RKO (cell line): ENCODE results near the gene TMEM179B.
"Not testable (repeated sequence)": the region's sequence is repeated elsewhere in the genome, so short reads cannot be mapped to it uniquely, and the experiment has no call there.

ENCODE experiments used
- DNase-seq: peaks from one replicate; pipeline ENCODE4 v3.0.0-alpha.2; 2016; ENCODE audit warnings: low spot score

Gene TMEM179B

DNA sequence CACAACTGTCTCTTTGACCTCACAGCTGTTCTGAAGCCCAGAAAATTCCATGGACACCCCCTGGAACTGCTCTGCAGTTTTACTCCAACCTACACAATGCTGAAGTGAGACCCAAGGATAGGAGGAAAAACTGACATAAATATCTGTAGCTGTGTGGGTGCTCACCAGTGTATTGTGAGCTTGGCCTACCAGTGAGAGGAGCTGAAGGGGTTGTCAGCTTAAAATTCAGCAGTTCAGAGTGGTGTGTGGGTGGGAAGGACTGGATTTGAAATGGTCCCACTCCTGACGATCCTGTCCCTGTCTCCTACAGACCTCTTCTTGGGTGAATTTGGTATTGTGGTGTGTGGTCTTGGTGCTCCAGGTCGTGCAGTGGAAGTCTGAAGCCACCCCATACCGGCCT is 2.4 kb downstream of the TMEM179B start:
- DNase-seq = no peak

DNA sequence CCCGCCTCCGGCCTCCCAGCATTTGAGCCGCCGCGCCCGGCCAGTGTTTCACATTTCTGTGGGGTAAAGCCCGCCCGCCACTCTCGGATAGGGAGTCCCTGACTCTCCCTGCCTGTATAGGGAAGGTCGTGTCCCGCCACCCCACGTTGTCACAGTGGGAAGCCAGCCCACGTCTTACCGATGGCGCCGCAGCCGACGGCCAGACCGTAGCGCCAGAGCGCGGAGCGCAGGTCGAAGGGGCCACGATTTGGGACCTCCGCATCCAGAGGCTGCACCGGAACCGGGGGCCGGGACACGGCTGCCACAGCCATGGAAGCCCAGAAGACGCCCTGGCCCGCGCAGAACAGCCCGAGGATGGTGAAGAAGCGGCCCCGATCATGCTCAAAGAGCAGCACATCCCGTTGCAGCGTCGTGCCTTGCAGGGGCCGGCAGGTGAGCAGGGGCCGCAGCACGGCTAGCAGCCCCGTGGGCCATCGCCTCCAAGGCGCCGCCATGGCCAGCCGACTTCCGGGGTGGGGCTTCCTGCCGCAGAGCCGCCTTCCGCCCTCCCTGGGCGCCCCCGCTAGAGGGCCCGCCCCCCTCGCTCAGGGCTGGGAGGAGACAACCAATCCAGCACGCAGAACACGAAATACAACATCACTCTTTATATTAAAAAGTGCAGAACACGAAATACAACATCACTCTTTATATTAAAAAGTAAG is 4.4 kb downstream of the TMEM179B start, which contains the start of gene TMEM223:
TMEM223 (minus strand) TSS at position 506 of the 701 bp plus-strand sequence; CDS start at position 494, 12 bp downstream.
- DNase-seq = peak; percentile 81

DNA sequence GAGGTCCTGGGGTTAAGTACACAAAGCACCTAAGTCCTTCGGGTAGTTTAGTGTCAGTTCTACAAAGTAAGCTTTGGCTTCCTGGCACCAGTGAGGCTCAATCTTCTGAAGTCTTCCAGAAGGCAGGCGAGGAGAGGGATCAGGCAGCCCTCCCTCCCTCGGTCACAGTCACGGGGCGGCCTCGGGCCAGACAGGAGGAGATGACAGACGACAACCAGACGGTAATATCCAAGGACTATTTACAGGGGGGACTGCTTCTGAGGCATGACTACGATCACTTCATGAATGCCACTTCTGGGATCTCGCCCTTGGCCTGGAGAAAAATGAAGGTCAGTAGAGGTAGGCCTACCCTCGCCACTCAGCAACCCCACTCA is 5.0 kb downstream of the TMEM179B start:
- DNase-seq = no peak

DNA sequence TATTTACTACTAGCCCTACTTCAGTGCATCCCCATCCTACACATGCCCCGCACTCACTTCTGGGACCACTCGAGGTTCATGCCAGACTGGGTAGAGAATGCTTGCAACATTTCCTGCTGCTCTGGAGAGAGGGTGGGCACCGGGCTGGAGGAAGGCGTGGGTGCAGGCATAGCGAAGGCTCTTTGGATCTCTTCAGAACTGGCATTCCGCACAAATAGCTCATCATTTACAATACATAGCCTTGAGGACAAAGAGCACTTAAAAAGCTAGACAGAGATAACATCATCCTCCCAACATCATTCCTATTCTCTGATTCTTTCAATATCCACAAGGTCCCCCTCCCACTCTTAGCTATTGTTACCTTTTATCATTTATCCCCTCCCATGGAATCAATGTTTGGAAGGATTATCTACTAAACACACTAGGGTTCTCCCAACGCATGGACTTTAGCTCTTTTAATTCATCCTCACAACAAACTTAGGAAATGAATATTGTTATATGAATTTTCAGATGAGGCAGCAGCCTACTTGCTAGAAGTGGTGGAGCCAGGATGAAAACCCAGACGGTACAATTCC is 7.1 kb downstream of the TMEM179B start:
- DNase-seq = no peak

DNA sequence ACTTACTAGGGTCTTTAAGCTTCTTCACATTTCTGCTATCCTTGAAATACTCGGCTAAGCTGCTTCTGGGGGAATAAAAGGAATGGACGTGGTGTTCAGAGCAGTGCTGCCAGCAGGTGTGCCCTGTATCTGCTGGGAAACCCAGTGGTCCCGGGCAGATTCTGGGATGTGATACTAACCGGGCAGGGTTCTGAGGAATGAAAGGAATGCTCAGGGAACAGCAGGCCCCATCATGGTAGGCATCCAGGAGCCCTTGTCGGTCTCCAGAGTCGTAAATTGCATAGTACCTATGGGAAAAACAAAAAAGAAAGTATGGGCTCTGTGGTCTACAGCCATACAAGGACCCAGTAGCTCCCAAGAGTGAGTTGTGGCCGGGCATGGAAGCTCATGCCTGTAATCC is 9.1 kb downstream of the TMEM179B start:
- no peak for DNase-seq

DNA sequence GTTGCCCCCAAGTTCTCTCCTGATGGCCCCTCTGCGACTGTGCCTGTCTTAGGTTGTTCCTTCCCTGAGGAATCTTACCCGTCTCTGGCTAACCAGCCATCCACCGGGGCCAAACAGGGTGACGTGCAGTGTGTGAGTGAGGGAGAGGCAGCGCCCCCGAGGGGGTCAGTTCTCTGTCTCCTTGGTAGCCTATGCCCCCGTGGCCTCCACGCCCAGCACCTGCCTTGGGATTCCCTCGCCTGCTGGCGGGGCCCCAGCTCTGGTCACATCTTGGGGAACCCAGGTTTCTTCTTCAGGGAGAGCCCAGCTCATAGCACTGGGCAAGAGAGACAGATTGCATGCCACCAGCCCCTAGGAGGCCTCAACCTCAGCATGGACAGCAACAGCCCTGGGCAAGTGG is 12.3 kb downstream of the TMEM179B start:
- no peak for DNase-seq

DNA sequence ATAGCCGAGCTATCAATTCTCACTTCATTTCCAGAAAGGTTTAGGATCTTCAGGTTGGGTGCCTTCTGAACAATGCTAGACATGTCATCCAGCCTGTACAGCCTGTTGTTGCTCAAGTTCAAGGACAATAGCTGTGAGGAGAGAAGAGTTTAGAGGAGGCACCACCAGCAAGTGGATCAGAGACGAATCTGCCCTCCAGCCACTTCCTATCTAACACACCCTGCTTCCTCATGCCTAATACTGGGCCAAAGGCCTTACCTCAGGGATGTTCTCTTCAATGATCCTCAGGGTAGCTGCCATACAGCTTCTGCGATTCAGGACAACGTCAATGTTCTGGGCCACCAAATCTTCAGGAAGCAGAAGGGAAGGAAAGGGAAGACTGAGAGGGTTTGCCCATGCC is 13.9 kb downstream of the TMEM179B start:
- no peak for DNase-seq

DNA sequence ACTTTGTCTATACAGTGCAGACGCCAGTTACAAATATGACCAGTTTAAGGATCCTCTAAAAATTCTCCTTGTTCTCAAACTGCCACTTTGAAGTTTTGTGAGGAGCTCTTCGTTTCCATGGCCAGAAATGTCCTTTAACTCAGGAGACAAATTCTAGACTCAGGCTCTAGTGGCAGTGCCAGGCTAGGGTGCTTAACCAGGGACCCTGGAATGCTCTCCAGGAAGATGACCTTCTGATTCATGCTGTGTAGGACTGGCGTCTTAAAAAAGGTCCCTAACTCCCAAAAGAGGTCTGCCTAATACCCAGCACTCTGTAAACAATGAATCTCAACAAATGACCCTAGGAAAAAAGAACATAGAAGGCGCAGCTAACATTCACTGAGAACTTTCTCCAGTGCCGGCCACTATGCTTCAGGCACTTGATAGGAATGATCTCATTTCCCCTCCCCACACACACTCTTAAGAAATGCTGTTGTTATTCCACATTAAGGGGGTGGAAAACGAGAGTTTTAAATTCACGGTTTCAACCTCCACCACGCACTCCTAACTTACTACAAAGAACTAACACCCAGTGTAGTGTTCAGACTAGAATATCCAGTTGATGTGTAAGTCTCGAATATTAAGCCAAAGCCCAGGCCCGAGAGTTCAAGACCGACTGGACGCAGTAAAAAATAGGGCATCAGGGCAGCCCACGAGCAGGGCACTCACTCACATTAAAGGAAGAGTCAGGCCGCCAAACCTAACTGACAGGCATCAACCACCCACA is 17.3 kb downstream of the TMEM179B start:
- DNase-seq = peak; percentile 63

DNA sequence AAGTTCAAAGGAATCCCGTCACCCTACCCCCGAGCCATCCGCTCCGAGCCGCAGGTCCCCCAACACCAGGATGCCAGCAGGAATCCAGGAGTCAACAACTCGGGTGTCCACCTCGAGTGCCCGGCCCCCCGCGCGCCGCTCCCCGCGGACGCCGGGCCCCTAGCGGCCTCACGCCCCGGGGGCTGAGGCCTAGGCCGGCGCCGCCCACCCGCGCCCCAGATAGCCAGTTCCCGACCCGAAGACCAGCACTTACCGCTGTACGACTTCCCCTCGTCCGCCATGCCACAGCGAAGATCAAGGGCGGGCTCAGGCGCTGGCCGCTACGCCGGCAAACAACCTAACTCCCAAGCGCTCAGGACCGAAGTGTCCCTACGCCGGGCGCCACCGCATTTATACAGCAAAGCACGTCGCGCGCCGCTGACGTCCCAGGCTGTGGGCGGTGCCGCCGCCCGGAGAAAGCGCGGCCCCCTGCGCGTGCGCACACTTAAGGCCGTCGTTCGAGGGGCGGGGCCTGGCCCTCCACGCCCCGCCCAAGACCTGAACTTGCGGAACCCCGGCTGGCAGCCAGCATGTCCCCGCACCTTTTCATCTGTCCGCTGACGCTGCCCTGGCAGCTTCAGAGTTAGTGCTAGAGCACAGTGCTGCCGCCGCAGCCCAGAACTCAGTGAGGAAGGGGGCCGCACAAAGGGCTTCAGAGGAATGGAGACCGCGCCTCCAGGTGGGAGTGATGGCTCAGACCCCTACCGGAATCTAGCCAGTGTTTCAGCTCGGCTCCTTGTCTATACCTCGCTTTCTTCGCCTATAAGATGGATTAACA is 18.1 kb downstream of the TMEM179B start, which contains the start of gene NXF1:
NXF1 (minus strand) TSS at position 365 of the 817 bp plus-strand sequence; CDS start at position 281, 84 bp downstream.
- DNase-seq = peak; percentile 95

DNA sequence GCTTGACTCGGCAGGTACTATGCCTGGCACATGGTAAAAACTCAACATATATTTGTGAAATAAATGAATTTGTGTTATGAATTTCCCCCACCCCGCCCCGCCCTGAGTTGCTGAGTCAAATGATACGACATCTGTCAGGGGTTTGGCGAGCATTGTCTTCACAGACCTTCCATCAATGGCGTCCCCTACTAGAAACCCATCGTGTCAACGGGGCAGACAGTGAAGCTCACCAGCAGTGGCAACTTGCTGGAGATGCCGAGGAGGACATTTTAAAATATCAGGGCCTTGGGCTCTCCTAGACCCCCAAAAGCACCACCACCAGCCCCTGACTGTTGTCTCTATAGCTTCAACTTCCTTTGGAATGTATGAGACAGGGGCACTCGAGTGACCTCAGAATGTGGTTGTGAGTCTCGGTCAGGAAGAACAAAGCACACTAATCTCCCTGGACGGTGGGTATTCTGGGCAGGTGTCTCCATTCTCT is 18.8 kb downstream of the TMEM179B start:
- DNase-seq = peak; percentile 12

DNA sequence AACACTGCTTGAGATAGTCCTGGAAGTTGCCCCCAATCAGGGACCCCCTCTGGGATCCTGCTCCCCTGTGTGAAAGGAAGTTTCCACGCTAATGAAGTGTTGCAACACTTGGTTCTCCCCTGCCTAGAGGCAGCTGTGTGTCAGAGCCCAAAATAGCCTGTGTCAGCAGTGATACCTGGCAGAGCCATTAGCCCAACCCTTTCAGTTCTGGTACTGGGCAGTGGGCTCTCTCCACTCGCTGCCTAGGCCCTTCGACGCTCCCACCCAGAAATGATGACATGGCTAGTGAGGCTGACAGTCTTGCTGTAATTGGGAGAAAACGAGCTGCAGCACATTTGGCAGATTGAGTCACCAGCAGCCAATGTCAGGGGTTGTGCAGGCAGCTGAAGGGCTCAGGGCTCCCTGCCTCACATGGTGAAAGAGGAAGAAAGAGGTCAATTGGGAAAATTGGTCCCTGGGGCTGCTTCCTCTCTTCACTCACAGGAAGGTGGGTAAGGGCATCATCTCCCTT is 19.5 kb downstream of the TMEM179B start:
- peak; percentile 23 for DNase-seq

DNA sequence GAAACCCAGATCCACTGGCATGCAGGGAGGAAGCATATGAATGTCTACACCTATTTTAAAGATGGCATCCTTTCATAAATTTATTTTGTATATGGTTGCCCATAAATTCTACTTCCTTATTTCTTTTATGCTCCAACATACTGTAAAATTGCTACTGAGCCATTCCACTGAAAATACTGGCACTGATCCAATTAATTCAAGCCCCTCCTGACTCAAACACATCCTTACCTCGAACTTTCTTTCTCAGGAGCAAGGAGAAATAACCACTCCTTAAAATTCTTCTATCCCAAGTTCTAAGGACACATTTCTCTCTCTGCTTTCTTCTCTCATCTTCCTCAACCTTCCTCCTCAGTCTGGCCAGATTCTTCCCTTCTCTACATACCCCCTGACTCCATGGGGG is 23.5 kb downstream of the TMEM179B start:
- no peak for DNase-seq

DNA sequence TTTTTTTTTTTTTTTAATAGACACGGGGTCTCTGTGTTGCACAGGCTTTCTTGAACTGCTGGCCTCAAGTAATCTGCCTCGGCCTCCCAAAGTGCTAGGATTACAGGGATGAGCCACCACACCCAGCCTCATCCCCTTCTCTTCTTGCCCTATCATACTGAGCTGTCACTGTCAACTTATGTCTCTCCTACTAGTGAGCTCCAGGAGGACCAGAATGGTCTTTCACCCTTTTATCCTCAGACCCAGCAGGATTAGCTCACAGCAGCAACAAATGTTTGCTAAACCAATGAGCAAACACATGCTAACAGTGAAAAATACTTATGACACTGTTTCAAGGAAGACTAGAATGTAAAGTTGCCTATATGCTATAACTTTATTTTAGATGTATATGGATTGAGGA is 24.5 kb downstream of the TMEM179B start:
- DNase-seq = no peak

DNA sequence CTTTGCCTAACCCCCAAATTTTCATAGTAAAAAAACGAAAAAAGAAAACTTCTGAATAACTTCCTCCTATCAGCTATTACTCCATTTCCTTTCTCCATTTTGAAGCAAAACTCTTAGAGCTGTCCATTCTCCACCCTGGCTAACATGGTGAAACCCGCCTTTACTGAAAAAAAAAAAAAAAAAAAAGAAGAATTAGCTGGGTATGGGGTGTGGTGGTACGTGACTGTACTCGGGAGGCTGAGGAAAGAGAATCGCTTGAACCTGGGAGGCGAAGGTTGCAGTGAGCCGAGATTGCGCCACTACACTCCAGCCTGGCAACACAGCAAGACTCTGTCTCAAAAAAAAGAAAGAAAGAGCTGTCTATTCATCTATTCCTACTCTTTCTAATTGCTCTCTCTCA is 29.4 kb downstream of the TMEM179B start:
- DNase-seq = no peak

DNA sequence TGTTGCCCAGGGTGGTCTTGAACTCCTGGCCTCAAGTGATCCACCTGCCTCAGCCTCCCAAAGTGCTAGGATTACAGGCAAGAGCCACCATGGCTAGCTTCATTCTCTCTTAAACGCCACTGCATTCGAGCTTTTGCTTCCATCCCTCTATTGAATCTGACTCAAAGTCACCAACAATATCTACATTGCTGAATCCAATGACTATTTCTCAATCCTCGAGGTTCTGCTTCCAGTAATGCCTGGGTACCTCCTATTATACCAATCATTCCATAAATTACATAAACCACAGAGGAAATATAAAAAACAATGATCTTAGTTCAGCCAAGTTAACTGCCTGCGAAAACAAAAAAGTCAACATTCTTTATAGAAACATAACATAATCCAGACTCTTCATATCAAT is 29.9 kb downstream of the TMEM179B start:
- DNase-seq = no peak

DNA sequence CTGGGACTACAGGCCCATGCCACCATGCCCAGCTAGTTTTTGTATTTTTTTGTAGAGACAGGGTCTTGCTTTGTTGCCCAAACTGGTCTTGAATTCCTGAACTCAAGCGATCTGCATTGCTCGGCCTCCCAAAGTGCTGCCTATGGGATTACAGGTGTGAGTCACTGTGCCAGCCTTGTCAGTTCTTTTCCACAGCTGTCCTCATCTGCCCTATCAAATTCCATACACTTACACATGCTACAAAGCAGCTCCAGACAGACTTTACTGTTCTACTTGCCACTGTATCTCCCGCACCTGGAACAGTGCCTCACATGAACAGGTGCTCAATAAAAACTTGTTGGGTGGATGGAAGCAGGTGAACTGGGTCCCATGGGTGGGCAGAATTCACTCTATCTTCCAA is 36.5 kb downstream of the TMEM179B start:
- no peak for DNase-seq

DNA sequence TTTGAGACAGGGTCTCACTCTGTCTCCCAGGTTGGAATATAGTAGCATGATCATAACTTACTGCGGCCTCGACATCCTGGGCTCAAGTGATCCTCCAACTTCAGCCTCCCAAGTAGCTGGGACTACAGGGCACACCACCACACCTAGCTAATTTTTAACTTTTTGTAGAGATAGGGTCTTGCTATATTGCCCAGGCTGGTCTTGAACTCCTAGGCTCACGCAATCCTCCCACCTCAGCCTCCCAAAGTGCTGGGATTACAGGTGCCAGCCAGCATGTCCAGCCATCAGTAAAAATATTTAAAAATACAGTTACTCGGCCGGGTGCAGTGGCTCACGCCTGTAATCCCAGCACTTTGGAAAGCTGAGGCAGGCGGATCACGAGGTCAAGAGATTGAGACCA is 40.9 kb downstream of the TMEM179B start:
- not testable (repeated sequence) for DNase-seq

DNA sequence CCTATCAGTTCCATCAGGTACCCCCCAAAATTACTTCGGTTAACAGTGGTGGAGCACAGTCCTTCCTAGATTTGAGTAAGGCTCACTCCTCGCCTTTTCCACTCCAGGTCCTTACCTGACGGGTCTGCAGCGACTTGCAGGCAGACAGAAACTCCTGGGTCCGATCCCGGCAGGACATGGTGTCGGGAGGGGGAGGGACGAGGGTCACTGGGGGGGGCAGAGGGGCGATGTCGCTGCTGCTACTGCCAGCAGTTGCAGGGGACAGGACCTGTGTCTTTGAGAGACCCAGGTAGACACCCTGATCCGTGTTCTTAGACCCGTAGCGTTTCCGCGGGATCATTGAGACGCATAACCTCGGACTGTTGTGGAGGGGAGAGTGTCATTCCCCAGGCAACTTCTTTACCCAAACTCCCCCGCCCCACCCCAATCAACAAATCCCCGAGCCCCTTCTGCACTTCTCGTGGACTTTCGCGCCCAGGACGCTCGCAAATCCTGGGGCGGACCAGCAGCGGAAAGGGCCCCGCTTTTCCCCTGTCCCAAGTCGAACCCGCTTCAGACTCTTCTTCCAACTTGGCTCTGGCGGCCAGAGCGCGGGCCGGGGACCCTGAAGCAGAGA is 43.8 kb downstream of the TMEM179B start:
- no peak for DNase-seq

DNA sequence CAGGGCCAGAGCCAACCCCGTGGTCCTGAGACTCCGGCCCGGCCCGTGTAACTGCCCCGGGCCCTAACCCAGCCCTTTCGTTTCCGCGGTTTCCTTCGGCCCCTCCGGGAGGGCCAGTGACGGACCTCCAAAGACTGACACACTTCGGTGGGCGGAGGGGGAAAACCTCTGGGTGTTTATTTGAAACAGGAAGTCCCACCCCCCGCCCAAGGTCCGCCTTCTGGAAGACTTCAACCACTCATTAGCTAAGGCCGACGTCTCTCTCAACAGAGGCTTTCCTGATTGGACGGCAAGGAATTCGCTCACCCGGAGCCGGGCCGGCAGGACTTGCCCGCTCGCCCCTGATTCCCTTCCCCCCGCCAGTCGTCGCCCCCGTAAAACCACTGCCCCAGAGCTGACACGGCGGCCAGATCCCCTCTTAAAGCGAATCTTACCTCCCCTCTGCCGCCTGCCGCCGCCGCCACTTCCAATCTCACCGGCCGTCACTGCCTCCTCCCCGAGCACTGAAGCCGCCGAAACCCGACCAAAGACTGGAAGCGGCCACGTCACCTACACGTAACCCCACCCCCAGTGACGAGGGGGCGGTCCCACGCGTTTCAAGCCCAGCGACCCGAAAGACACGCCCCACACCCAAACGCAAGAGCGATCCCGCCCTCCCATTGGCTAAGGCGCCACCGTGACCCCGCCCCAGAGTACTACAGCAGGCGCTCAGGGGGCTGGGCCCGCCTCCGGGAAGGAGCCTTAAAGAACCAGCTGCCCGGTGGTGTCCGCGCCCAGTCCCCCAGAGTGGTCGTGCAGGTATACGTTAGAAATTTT is 44.5 kb downstream of the TMEM179B start, which contains the start of gene STX5:
STX5 (minus strand) TSS at position 532 of the 816 bp plus-strand sequence. CDS start 808 bp downstream, outside the sequence.
- peak; percentile 98 for DNase-seq
